ENCODE results near the gene RDH16. TPM values are rescaled to one million over a fixed set of nuclear protein-coding genes. Genes with fewer than 3 reads are reported as not detected.
A peak's percentile ranks its signal among the peaks of the same experiment; 100 is the strongest.

RDH16 gene
- total RNA-seq, 2 donors from 2014 or later = 1.1 to 3.0 TPM

- H3K9ac ChIP-seq (ENCODE audit: extremely low read depth, low read length, poor library complexity, severe bottlenecking) = no peak overlapping the region
- H3K27ac Mint-ChIP-seq = no peak overlapping the region
- peaks cover 8% of the 10 kb centered on the region for H3K36me3 ChIP-seq (ENCODE audit: control insufficient read depth, insufficient read depth, low read length)
- H3K27me3 ChIP-seq (ENCODE audit: control insufficient read depth, insufficient read depth, low read length, poor library complexity, severe bottlenecking) = no peaks in the 10 kb centered on the region
- WGBS, 2 experiments (ENCODE audit: insufficient coverage in 1 of 2, insufficient read length in 1 of 2) = 95 to 96% methylated on average over 18 to 26 of the region's 26 CpGs
- no peaks in the 10 kb centered on the region for H3K9me3 Mint-ChIP-seq
- peak; percentile 42 for DNase-seq
- TF ChIP-seq CTCF (conservative IDR thresholded peaks at IDR 0.05) = no peak
- H3K36me3 Mint-ChIP-seq (ENCODE audit: low read depth) = peaks cover 16% of the 10 kb centered on the region
- H3K4me3 Mint-ChIP-seq = no peak overlapping the region
- no peaks in the 10 kb centered on the region for H3K27me3 Mint-ChIP-seq (ENCODE audit: insufficient read depth)
- peaks cover 3% of the 10 kb centered on the region for H3K4me1 Mint-ChIP-seq
- H3K4me3 ChIP-seq (ENCODE audit: low read length) = no peak overlapping the region
- no peaks in the 10 kb centered on the region for H3K9me3 ChIP-seq (ENCODE audit: control insufficient read depth, low read length)
- no peaks in the 10 kb centered on the region for H3K4me1 ChIP-seq (ENCODE audit: control insufficient read depth, insufficient read depth, low read length)
- H3K27ac ChIP-seq (ENCODE audit: low read depth, low read length) = no peak overlapping the region
These were observed 38.0 kb upstream of the RDH16 start for GRCh38 chr12:56995201-56995929.

GRCh38 chr12:56994231-56994746, 36.9 kb upstream of the RDH16 start:
- Mint-ChIP-seq H3K9me3 (no peaks in the 10 kb centered on the region), H3K27ac (no peak overlapping the region), H3K36me3 (ENCODE audit: low read depth) (peaks cover 8% of the 10 kb centered on the region), H3K27me3 (ENCODE audit: insufficient read depth) (no peaks in the 10 kb centered on the region), H3K4me3 (no peak overlapping the region), H3K4me1 (peaks cover 3% of the 10 kb centered on the region)
- no peak overlapping the region for H3K9ac ChIP-seq (ENCODE audit: extremely low read depth, low read length, poor library complexity, severe bottlenecking)
- TF ChIP-seq CTCF (conservative IDR thresholded peaks at IDR 0.05) = no peak
- H3K9me3 ChIP-seq (ENCODE audit: control insufficient read depth, low read length) = no peaks in the 10 kb centered on the region
- no peak overlapping the region for H3K27ac ChIP-seq (ENCODE audit: low read depth, low read length)
- no peaks in the 10 kb centered on the region for H3K27me3 ChIP-seq (ENCODE audit: control insufficient read depth, insufficient read depth, low read length, poor library complexity, severe bottlenecking)
- H3K4me3 ChIP-seq (ENCODE audit: low read length) = no peak overlapping the region
- no peaks in the 10 kb centered on the region for H3K4me1 ChIP-seq (ENCODE audit: control insufficient read depth, insufficient read depth, low read length)
- WGBS, 2 experiments (ENCODE audit: insufficient coverage in 1 of 2, insufficient read length in 1 of 2) = 80 to 100% methylated on average over 1 to 10 of the region's 10 CpGs
- DNase-seq = peak; percentile 44
- H3K36me3 ChIP-seq (ENCODE audit: control insufficient read depth, insufficient read depth, low read length) = no peaks in the 10 kb centered on the region

- Mint-ChIP-seq H3K4me1 (peaks cover 5% of the 10 kb centered on the region), H3K27me3 (ENCODE audit: insufficient read depth) (no peaks in the 10 kb centered on the region), H3K4me3 (no peak overlapping the region), H3K27ac (no peak overlapping the region), H3K9me3 (no peaks in the 10 kb centered on the region), H3K36me3 (ENCODE audit: low read depth) (peaks cover 6% of the 10 kb centered on the region)
- Histone ChIP-seq H3K36me3 (ENCODE audit: control insufficient read depth, insufficient read depth, low read length) (no peaks in the 10 kb centered on the region), H3K4me3 (ENCODE audit: low read length) (no peak overlapping the region), H3K27me3 (ENCODE audit: control insufficient read depth, insufficient read depth, low read length, poor library complexity, severe bottlenecking) (no peaks in the 10 kb centered on the region), H3K9ac (ENCODE audit: extremely low read depth, low read length, poor library complexity, severe bottlenecking) (no peak overlapping the region), H3K4me1 (ENCODE audit: control insufficient read depth, insufficient read depth, low read length) (no peaks in the 10 kb centered on the region), H3K9me3 (ENCODE audit: control insufficient read depth, low read length) (no peaks in the 10 kb centered on the region), H3K27ac (ENCODE audit: low read depth, low read length) (no peak overlapping the region)
- no peak for TF ChIP-seq CTCF (conservative IDR thresholded peaks at IDR 0.05)
- WGBS, 2 experiments (ENCODE audit: insufficient coverage in 1 of 2, insufficient read length in 1 of 2) = 87 to 93% methylated on average over 5 to 10 of the region's 10 CpGs
- peak; percentile 39 for DNase-seq
These were observed 35.9 kb upstream of the RDH16 start for GRCh38 chr12:56993346-56993745.
